Lower leg skin (tissue), 3 donors: ENCODE measurements around the gene DMKN.

ENCODE experiments used
- POLR2A ChIP-seq, 2 donors: fragments of 450-650 bp; IDR thresholded peaks; one replicate each; pipeline ENCODE4 v1.6.1; 2016 to 2017; ENCODE audit warnings: antibody characterized with exemption in 2 of 2, mild to moderate bottlenecking in 1 of 2, moderate library complexity in 1 of 2
- TF ChIP-seq, protein P1 (sequence below), 3 donors: fragments of 450-650 bp; IDR thresholded peaks; one replicate each; pipeline ENCODE4 v1.5.1; 2016; ENCODE audit warnings: antibody characterized with exemption in 3 of 3, mild to moderate bottlenecking in 3 of 3, moderate library complexity in 2 of 3

DNA sequence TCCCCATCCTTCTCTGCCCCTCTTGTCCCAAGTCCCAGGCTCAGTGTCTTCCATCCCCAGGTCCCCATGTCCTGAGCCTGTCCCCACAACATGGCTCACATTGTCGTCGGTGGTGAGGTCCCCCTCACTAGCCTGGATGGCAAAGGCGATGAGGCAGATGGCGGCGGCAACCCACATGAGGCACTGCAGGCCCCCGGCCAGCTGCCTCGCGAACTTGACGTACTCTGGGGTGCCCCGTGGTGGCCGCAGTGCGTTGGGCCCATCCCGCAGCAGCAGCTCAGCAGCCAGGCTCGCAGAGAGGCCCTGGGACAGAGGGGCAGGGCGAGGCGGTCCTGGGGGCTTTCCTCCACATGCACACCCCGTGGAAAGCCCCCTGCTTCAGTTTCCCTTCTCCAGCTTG, 48.9 kb upstream of the DMKN start:
- TF ChIP-seq, protein P1, sequence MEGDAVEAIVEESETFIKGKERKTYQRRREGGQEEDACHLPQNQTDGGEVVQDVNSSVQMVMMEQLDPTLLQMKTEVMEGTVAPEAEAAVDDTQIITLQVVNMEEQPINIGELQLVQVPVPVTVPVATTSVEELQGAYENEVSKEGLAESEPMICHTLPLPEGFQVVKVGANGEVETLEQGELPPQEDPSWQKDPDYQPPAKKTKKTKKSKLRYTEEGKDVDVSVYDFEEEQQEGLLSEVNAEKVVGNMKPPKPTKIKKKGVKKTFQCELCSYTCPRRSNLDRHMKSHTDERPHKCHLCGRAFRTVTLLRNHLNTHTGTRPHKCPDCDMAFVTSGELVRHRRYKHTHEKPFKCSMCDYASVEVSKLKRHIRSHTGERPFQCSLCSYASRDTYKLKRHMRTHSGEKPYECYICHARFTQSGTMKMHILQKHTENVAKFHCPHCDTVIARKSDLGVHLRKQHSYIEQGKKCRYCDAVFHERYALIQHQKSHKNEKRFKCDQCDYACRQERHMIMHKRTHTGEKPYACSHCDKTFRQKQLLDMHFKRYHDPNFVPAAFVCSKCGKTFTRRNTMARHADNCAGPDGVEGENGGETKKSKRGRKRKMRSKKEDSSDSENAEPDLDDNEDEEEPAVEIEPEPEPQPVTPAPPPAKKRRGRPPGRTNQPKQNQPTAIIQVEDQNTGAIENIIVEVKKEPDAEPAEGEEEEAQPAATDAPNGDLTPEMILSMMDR (IDR thresholded peaks at IDR 0.05) = no peak
- TF ChIP-seq POLR2A (IDR thresholded peaks at IDR 0.05) = no peak
